B cell (primary cell): ENCODE results near the gene INTS7.

Experiments used
- EZH2 ChIP-seq: IDR thresholded peaks from 2 replicates; pipeline ENCODE4 v1.6.1; 2012; ENCODE audit warnings: borderline replicate concordance, low read depth, mild to moderate bottlenecking, moderate library complexity, low read length; ENCODE audit not compliant: insufficient read depth, poor library complexity, severe bottlenecking
- TF ChIP-seq, protein P1 (sequence below): fragments of 200-600 bp; IDR thresholded peaks from one replicate; pipeline ENCODE4 v1.8.0; 2022; ENCODE audit warnings: antibody characterized with exemption, mild to moderate bottlenecking

GRCh38 chr1:212004895-212005608, 30.3 kb downstream of the INTS7 start:
- TF ChIP-seq, protein P1, sequence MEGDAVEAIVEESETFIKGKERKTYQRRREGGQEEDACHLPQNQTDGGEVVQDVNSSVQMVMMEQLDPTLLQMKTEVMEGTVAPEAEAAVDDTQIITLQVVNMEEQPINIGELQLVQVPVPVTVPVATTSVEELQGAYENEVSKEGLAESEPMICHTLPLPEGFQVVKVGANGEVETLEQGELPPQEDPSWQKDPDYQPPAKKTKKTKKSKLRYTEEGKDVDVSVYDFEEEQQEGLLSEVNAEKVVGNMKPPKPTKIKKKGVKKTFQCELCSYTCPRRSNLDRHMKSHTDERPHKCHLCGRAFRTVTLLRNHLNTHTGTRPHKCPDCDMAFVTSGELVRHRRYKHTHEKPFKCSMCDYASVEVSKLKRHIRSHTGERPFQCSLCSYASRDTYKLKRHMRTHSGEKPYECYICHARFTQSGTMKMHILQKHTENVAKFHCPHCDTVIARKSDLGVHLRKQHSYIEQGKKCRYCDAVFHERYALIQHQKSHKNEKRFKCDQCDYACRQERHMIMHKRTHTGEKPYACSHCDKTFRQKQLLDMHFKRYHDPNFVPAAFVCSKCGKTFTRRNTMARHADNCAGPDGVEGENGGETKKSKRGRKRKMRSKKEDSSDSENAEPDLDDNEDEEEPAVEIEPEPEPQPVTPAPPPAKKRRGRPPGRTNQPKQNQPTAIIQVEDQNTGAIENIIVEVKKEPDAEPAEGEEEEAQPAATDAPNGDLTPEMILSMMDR = no peak
- no peak for TF ChIP-seq EZH2
